NCI-H2107 treated with DMSO at 0.1 percent for 48 hours (cell line): Measurements from ENCODE around the gene GOLGA8A.
"Not testable (repeated sequence)": the region's sequence is repeated elsewhere in the genome, so short reads cannot be mapped to it uniquely, and the experiment has no call there.

Experiments
- DNase-seq: peaks from one replicate; lab custom pipeline; 2025; ENCODE audit not compliant: unreplicated experiment; lab: John Stamatoyannopoulos, UW

Gene GOLGA8A

GRCh38 chr15:34409511-34409910 is 28.1 kb downstream of the GOLGA8A start:
- not testable (repeated sequence) for DNase-seq

GRCh38 chr15:34408973-34409372 is 28.6 kb downstream of the GOLGA8A start:
- not testable (repeated sequence) for DNase-seq

GRCh38 chr15:34403899-34404298 is 33.7 kb downstream of the GOLGA8A start:
- DNase-seq, result not testable (repeated sequence)

- DNase-seq, result not testable (repeated sequence)
Observed at GRCh38 chr15:34403160-34403598, 34.4 kb downstream of the GOLGA8A start.

- not testable (repeated sequence) for DNase-seq
Observed at GRCh38 chr15:34397637-34398259, 39.9 kb downstream of the GOLGA8A start.

- DNase-seq, result not testable (repeated sequence)
Observed at GRCh38 chr15:34392981-34393380, 44.6 kb downstream of the GOLGA8A start.

- not testable (repeated sequence) for DNase-seq
Observed at GRCh38 chr15:34389594-34390086, 48.0 kb downstream of the GOLGA8A start.
